Neuronal stem cell (in vitro differentiated cells): ENCODE results near the gene HUS1.

ENCODE experiments used
- DNase-seq: peaks from one replicate; pipeline ENCODE4 v3.0.0-alpha.2; 2013; ENCODE audit warnings: low spot score
- H2AFZ ChIP-seq: one replicate; pipeline ENCODE4 v1.6.1; 2013; ENCODE audit warnings: mild to moderate bottlenecking, low read length, inconsistent platforms
- H2AK5ac ChIP-seq: 2 replicates; pipeline ENCODE4 v1.6.1; 2013; ENCODE audit warnings: low read depth, mild to moderate bottlenecking, inconsistent platforms, low read length, moderate library complexity, mixed read lengths
- H2BK120ac ChIP-seq: 2 replicates; pipeline ENCODE4 v1.6.1; 2013; ENCODE audit warnings: low read depth, mild to moderate bottlenecking, inconsistent platforms, low read length, moderate library complexity, mixed read lengths
- H2BK12ac ChIP-seq: one replicate; pipeline ENCODE4 v1.6.1; 2013; ENCODE audit warnings: low read length, inconsistent platforms
- H2BK15ac ChIP-seq: 2 replicates; pipeline ENCODE4 v1.6.1; 2013; ENCODE audit warnings: mild to moderate bottlenecking, low read length, inconsistent platforms, mixed read lengths
- H2BK5ac ChIP-seq: one replicate; pipeline ENCODE4 v1.6.1; 2013; ENCODE audit warnings: inconsistent platforms, mild to moderate bottlenecking, low read length, moderate library complexity
- H3K14ac ChIP-seq: one replicate; pipeline ENCODE4 v1.6.1; 2013; ENCODE audit warnings: low read length, inconsistent platforms
- H3K18ac ChIP-seq: 2 replicates; pipeline ENCODE4 v1.6.1; 2013; ENCODE audit warnings: low read length, inconsistent platforms
- H3K23ac ChIP-seq: 2 replicates; pipeline ENCODE4 v1.6.1; 2013; ENCODE audit warnings: low read depth, mild to moderate bottlenecking, mixed read lengths, low read length, inconsistent platforms; ENCODE audit not compliant: poor library complexity
- H3K27ac ChIP-seq: replicated peaks from 3 replicates; pipeline ENCODE4 v1.5.1; 2013; ENCODE audit warnings: low read length, inconsistent platforms
- H3K27me3 ChIP-seq, 3 experiments: 2 replicates each; pipeline ENCODE4 v1.6.1; 2013; ENCODE audit warnings: low read length in 3 of 3, mild to moderate bottlenecking in 2 of 3, inconsistent platforms in 1 of 3, low read depth in 1 of 3, mixed read lengths in 1 of 3, moderate library complexity in 1 of 3; ENCODE audit not compliant: control insufficient read depth in 3 of 3, insufficient read depth in 3 of 3
- H3K36me3 ChIP-seq, 2 donors: replicated peaks in 1 of 2; 2 replicates each; pipeline ENCODE4 v1.6.1; 2013; ENCODE audit warnings: low read length in 2 of 2; ENCODE audit not compliant: control insufficient read depth in 2 of 2, insufficient read depth in 2 of 2
- H3K4ac ChIP-seq: 2 replicates; pipeline ENCODE4 v1.6.1; 2013; ENCODE audit warnings: inconsistent platforms, mild to moderate bottlenecking, low read length, moderate library complexity
- H3K4me1 ChIP-seq, 2 donors: 1 replicate in 1 of 2; 2 replicates in 1 of 2; pipeline ENCODE4 v1.6.1; 2013; ENCODE audit warnings: low read length in 2 of 2, low read depth in 1 of 2; ENCODE audit not compliant: control insufficient read depth in 2 of 2, insufficient read depth in 1 of 2
- H3K4me2 ChIP-seq: one replicate; pipeline ENCODE4 v1.6.1; 2013; ENCODE audit warnings: mild to moderate bottlenecking, low read length, inconsistent platforms; ENCODE audit not compliant: insufficient read depth, poor library complexity, severe bottlenecking
- H3K4me3 ChIP-seq, 2 donors: 2 replicates each; pipeline ENCODE4 v1.5.1; 2013; ENCODE audit warnings: low read length in 2 of 2, mild to moderate bottlenecking in 2 of 2, inconsistent platforms in 1 of 2, moderate library complexity in 1 of 2
- H3K79me1 ChIP-seq: one replicate; pipeline ENCODE4 v1.6.1; 2013; ENCODE audit warnings: low read depth, mild to moderate bottlenecking, inconsistent platforms, low read length, moderate library complexity
- H3K9ac ChIP-seq: one replicate; pipeline ENCODE4 v1.6.1; 2013; ENCODE audit warnings: mild to moderate bottlenecking, low read depth, low read length, inconsistent platforms; ENCODE audit not compliant: poor library complexity
- H3K9me3 ChIP-seq, 2 donors: replicated peaks in 1 of 2; 2 replicates each; pipeline versions ENCODE3 to v1.6.1; 2013; ENCODE audit warnings: low read length in 2 of 2, mild to moderate bottlenecking in 2 of 2, inconsistent platforms in 1 of 2, low read depth in 1 of 2, mixed read lengths in 1 of 2, moderate library complexity in 1 of 2; ENCODE audit not compliant: control insufficient read depth in 2 of 2, insufficient read depth in 1 of 2
- H4K8ac ChIP-seq: one replicate; pipeline ENCODE4 v1.6.1; 2013; ENCODE audit warnings: low read depth, mild to moderate bottlenecking, inconsistent platforms, low read length, moderate library complexity
- H4K91ac ChIP-seq: one replicate; pipeline ENCODE4 v1.6.1; 2013; ENCODE audit warnings: low read length, low read depth, mild to moderate bottlenecking, inconsistent platforms; ENCODE audit not compliant: poor library complexity
- WGBS, 2 donors: extraction: QIAGEN DNeasy Blood & Tissue Kit; methylation state at CpG; one replicate each; pipeline ENCODE4 v1.1.7; 2013; ENCODE audit warnings: missing lambda C conversion rate in 2 of 2, mixed read lengths in 1 of 2; ENCODE audit not compliant: insufficient read length in 2 of 2, insufficient replicate concordance in 1 of 2; ENCODE audit errors: extremely low coverage in 2 of 2; 5-methylcytosine and 5-hydroxymethylcytosine counted together

HUS1 gene

GRCh38 chr7:47941136-47941844, 38.1 kb downstream of the HUS1 start:
- no peak overlapping the region for H3K23ac ChIP-seq
- no peak overlapping the region for H2AK5ac ChIP-seq
- no peak overlapping the region for H3K9ac ChIP-seq
- H3K9me3 ChIP-seq, result no peaks in the 10 kb centered on the region
- peaks cover 9 to 16% of the 10 kb centered on the region in 2 donors for H3K4me1 ChIP-seq
- no peak for DNase-seq
- no peak overlapping the region for H2BK120ac ChIP-seq
- H3K79me1 ChIP-seq, result no peaks in the 10 kb centered on the region
- H3K14ac ChIP-seq, result no peak overlapping the region
- no peaks in the 10 kb centered on the region for H3K36me3 ChIP-seq
- H3K27me3 ChIP-seq, result peaks cover 0 to 19% (median 0%) of the 10 kb centered on the region in 3 experiments
- H3K18ac ChIP-seq, result no peak overlapping the region
- no peak overlapping the region for H2BK15ac ChIP-seq
- no peak overlapping the region for H2BK5ac ChIP-seq
- H2BK12ac ChIP-seq, result no peak overlapping the region
- no peak overlapping the region for H3K27ac ChIP-seq
- H4K91ac ChIP-seq, result no peak overlapping the region
- H3K4ac ChIP-seq, result no peak overlapping the region
- H3K4me3 ChIP-seq, result no peak overlapping the region
- no peak overlapping the region for H3K4me2 ChIP-seq
- no CpG with 5 or more reads among the region's 9 CpGs for WGBS, 2 donors
- no peak overlapping the region for H2AFZ ChIP-seq
- H4K8ac ChIP-seq, result no peak overlapping the region

- H2BK5ac ChIP-seq, result no peak overlapping the region
- H2AFZ ChIP-seq, result peak overlapping the region; percentile 26
- H3K36me3 ChIP-seq, result no peaks in the 10 kb centered on the region
- H3K27ac ChIP-seq, result no peak overlapping the region
- H2BK120ac ChIP-seq, result no peak overlapping the region
- no peaks in the 10 kb centered on the region for H3K9me3 ChIP-seq
- no peak overlapping the region for H2AK5ac ChIP-seq
- peaks cover 9 to 21% of the 10 kb centered on the region in 2 donors for H3K4me1 ChIP-seq
- no CpG with 5 or more reads among the region's 14 CpGs for WGBS, 2 donors
- no peak overlapping the region for H3K23ac ChIP-seq
- H2BK12ac ChIP-seq, result no peak overlapping the region
- no peak overlapping the region for H3K4me2 ChIP-seq
- no peak overlapping the region for H4K8ac ChIP-seq
- no peak overlapping the region for H2BK15ac ChIP-seq
- H3K27me3 ChIP-seq, result peaks cover 0 to 19% (median 0%) of the 10 kb centered on the region in 3 experiments
- no peak overlapping the region for H3K18ac ChIP-seq
- no peak overlapping the region for H3K4ac ChIP-seq
- no peak overlapping the region for H4K91ac ChIP-seq
- H3K9ac ChIP-seq, result no peak overlapping the region
- H3K79me1 ChIP-seq, result no peaks in the 10 kb centered on the region
- H3K4me3 ChIP-seq, result no peak overlapping the region
- H3K14ac ChIP-seq, result no peak overlapping the region
- no peak for DNase-seq
Observed at GRCh38 chr7:47940088-47941013, 39.1 kb downstream of the HUS1 start.

GRCh38 chr7:47939425-47940036, 39.9 kb downstream of the HUS1 start:
- Histone ChIP-seq H3K23ac (no peak overlapping the region), H2BK12ac (no peak overlapping the region), H3K4ac (no peak overlapping the region), H2BK5ac (no peak overlapping the region), H2AFZ (no peak overlapping the region), H3K27me3 (peaks cover 0 to 19% (median 0%) of the 10 kb centered on the region in 3 experiments), H4K91ac (no peak overlapping the region), H3K4me3 (no peak overlapping the region), H2BK15ac (no peak overlapping the region), H3K4me1 (peaks cover 13 to 21% of the 10 kb centered on the region in 2 donors), H3K14ac (no peak overlapping the region), H2BK120ac (no peak overlapping the region), H3K4me2 (no peak overlapping the region), H3K9me3 (no peaks in the 10 kb centered on the region), H3K79me1 (no peaks in the 10 kb centered on the region), H3K18ac (no peak overlapping the region), H4K8ac (no peak overlapping the region), H2AK5ac (peak overlapping the region; percentile 41), H3K27ac (no peak overlapping the region), H3K36me3 (no peaks in the 10 kb centered on the region), H3K9ac (no peak overlapping the region)
- WGBS, 2 donors, result no CpG with 5 or more reads among the region's 7 CpGs
- no peak for DNase-seq
